GM19035 (cell line): ENCODE measurements around the gene ADIG.

ENCODE experiments used
- ATAC-seq: cut with Tn5 transposase; IDR thresholded peaks from one replicate; pipeline ENCODE4 v1.9.1; 2021; ENCODE audit not compliant: unreplicated experiment

Gene ADIG

GRCh38 chr20:38629979-38630378 lies 49.0 kb downstream of the ADIG start:
- ATAC-seq, result no peak

- ATAC-seq, result no peak
Measured at GRCh38 chr20:38630727-38631126, 49.7 kb downstream of the ADIG start.

GRCh38 chr20:38631155-38632022 lies 50.4 kb downstream of the ADIG start:
- ATAC-seq, result no peak

GRCh38 chr20:38633577-38634093 lies 52.6 kb downstream of the ADIG start:
- no peak for ATAC-seq

GRCh38 chr20:38635721-38636288 lies 54.8 kb downstream of the ADIG start:
- no peak for ATAC-seq
